ENCODE results near the gene OR7C2.
"Not testable (repeated sequence)": the region's sequence is repeated elsewhere in the genome, so short reads cannot be mapped to it uniquely, and the experiment has no call there.

The OR7C2 gene

DNA sequence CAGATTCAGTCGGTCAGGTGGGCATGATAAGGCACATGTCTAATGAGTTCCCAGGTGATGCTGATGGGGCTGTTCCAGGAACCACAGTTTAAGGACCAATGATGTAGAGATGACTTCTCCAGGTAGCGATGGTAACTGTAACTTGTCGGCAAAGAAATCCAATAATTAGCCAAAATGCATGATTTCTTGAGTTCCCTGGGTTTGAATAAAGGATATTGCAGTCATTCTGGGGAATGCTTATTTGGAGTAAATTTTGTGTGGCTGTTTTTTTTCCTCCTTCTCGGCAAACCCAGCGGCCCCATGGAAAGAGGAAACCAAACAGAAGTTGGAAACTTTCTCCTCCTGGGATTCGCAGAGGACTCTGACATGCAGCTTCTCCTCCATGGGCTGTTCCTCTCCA lies at the start of gene OR7C2:
TSS of gene OR7C2 (plus strand) at position 301 of the 400 bp plus-strand sequence. CDS start at position 301, 0 bp downstream.
- no peak for DNase-seq

DNA sequence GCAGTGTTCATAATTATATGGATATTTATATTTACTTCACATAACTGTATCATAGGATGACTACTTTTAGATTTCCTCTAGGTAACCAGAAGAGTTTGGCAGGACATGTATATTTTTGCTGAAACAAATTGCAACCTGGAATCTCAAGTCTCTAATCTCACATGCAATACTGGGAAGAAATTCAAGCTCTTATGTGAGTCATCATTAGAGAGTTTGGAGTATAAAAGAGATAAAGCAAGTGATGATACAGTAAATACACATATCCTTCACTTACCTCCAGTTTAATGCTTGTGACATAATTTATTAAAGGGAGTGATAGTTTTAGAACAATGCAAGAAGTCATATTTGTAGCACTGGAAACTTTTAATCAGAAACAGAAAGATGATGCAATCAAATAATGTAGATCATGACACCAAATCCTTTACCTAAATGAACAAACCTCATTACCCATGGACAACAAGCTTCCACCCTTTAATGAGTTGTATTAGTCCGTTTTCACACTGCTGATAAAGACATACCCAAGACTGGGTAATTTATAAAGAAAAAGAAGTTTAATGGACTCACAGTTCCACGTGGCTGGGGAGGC lies 39.5 kb upstream of the OR7C2 start:
- no peak for DNase-seq

DNA sequence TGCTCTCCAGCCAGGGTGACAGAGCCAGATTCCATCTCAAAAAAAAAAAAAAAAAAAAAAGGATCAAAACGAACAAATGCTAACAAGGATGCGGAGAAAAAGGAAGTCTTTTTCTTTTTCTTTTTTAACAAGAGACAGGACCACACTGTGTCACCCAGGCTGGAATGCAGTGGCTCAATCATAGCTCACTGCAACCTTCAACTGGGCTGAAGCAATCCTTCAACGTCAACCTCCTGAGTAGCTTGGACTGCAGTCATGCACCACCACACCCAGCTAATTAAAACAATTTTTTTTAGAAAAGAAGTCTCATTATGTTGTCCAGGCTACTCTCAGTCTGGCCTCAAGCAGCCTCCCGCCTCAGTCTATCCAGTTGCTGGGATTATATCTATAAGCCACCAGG lies 34.6 kb upstream of the OR7C2 start:
- DNase-seq = no peak

DNA sequence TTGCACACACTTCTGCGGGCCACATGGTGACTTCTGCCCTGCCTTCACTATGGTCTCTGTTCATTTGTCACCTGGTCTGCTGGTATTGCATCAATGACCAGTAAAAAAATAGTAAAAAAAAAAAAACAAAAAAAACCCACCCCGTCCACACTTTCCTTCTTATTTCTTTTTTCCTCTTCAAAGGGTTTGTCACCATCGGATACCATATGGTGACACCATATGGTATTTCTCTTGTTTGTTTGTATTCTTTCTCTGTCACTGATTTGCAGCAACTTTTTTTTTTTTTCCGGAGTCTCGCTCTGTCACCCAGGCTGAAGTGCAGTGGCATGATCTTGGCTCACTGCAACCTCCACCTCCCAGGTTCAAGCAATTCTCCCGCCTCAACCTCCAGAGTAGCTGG lies 26.2 kb upstream of the OR7C2 start:
- no peak for DNase-seq

DNA sequence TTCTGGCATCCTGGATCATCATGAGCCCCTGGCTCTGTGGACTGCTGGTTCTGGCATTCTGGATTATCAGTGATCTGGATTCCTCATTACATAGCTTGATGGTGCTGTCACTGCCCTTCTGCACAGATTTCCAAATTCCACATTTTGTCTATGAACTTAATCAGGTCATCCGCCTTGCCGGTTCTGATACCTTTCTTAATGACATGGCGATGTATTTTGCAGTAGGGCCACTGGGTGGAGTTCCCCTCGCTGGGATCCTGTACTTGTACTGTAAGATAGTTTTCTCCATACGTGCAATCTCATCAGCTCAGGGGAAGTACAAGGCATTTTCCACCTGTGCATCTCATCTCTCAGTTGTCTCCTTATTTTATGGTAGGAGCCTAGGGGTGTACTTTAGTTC lies 24.4 kb upstream of the OR7C2 start:
- DNase-seq = no peak

DNA sequence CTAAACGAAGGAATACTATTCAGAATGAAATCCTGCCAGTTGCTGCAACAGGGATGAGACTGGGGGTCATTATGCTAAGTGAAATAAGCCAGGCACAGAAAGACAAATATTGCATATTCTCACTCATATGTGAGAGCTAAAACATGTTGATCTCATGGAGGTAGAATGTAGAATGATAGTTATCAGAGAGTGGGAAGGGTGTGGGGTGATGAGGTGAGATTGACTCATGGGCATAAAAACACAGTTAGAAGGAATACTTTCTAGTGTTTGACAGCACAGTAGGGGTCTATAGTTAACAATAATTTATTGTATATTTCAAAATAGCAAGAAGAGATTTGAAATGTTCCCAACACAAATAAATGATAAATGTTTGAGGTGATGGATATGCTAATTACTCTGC lies 7.8 kb upstream of the OR7C2 start:
- no peak for DNase-seq

DNA sequence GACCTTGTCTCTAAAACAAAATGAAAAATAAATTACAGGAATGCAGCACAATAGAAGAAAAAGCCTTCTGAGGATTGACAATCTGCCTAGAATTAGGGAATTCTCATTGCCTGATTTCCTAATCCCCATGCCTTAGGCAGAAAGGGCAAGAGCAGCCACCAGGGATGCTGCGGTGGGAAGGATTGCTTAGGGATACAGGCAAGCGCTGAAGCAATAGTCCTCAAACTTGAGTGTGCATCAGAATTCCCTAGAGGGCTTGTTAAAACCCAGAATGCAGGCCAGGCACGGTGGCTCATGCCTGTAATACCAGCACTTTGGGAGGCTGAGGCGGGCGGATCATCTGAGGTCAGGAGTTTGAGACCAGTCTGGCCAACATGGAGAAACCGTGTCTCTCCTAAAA lies 1.0 kb upstream of the OR7C2 start:
- DNase-seq = no peak

DNA sequence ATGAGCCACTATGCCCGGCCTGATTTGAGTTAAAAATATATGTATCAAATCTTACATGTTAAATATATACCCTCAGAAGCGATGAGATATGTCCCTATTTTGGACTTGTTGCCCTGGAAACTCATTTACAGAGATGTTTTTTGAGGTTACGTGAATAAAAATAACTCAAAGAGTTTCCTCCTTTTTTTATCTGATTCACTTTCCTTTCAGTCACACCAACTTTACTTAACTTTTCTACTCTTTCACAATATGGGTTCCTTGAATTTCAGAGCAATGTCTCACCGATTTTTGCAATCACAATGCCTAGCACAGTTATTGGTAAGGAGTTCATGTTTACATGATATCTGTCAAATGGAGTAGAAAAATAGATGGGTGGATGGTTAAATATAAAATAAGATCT lies 2.3 kb downstream of the OR7C2 start:
- DNase-seq = peak; percentile 83

DNA sequence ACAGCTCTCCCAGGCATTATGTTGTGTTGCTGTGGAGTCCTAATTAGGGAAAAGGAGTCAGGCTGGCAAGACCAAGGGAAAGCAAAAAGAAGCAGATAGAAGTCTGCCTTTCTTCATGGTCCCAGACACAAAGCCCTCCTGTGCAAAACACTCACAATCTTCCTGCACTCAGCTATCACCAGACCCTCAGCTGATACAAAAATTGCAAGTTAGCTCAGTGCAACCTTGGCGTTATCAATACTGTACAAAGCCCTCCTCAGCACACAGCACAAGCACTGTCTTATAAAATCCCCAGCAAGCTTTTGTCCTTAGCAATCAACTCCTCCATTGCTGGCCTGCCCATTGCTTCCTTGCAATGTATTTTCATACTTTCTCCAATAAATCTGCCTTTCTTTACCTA lies 3.2 kb downstream of the OR7C2 start:
- DNase-seq = no peak

DNA sequence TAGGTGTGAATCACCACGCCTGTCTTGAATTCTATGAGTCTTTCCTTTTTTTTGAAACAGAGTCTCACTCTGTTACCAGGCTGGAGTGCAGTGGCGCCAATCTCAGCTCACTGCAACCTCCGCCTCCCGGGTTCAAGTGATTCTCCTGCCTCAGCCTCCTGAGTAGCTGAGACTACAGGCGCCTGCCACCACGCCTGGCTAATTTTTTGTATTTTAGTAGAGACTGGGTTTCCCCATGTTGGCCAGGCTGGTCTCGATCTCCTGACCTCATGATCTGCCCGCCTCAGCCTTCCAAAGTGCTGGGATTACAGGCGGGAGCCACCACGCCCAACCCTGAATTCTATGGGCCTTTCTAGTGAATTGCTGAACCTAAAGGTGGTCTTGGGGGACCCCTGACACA lies 8.1 kb downstream of the OR7C2 start:
- not testable (repeated sequence) for DNase-seq

DNA sequence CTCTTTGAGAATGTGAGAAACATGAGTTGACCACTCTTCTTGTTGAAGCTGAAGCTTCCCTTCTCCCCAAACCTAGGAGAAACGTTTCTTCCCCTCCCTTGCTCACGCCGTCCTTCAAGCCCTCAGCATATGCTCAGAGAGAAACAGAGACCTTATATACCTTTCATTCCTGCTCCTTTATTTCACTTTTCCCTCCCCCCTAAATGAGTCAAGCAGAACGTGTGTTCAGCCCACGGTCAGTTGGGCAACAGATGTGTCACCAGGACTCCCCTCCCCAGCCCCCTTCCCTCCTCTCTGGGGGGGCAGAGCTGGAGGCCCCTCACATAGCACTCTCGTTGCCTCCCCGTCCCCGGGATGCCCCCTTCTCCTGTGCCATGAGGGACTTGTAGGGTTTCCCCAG lies 8.6 kb downstream of the OR7C2 start:
- no peak for DNase-seq

DNA sequence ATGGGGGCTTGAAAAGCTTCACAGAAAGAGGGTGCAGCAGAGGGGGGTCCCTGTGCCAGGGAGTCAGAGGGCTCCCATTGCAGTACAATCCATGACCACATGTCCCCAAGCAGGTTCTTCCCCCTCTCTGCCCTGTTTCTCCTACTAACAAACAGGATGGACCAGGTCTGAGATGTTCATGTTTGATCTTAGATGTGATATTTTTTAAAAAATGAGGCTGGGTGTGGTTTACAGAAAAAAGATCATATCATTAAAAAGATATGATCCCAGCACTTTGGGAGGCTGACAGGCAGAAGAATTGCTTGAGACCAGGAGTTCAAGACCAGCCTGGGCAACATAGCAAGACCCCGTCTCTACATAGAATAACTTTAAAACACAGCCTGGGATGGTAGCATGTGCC lies 9.1 kb downstream of the OR7C2 start:
- no peak for DNase-seq

DNA sequence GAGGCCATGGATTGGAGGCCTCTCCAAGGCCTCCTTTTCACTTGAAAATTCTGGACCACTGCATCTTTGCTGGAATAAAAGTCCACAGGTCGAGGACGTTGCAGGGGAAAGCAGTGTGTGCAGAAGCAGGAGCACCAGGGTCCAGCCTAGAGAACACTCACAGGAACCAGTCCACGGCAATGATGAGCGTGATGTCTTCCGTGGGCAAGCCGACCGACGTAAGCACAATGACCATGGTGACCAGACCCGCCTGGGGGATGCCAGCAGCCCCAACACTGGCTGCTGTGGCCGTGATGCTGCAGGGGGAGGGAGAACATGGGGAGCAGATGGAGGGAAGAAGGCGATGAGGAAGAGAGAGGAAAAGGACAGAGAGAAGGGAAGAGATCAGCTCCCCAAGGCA lies 11.5 kb downstream of the OR7C2 start:
- no peak for DNase-seq

DNA sequence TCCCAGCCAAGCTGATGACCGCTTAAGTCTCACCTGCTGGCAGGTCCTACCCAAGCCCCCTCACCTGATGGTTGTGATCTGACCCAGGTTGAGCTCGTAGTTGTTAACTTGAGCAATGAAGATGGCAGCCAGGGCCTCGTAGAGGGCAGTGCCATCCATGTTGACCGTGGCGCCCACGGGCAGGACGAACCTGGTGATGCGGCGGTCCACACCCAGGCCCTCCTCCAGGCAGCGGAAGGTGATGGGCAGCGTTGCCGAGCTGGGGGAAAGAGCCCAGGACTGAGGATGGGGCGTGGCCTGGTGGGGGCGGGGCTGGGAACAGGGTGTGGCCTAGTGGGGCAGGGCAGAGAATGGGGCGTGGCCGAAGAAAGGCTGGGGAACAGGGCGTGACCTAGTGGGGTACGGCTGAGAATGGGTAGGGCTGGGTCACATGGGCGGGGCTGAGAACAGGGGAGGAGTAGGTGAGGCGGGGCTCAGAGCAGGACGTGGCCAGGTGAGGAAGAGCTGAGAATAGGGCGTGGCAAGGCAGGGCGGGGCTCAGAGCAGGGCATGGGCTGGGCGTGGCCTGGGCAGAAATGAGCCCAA lies 12.9 kb downstream of the OR7C2 start:
- no peak for DNase-seq

DNA sequence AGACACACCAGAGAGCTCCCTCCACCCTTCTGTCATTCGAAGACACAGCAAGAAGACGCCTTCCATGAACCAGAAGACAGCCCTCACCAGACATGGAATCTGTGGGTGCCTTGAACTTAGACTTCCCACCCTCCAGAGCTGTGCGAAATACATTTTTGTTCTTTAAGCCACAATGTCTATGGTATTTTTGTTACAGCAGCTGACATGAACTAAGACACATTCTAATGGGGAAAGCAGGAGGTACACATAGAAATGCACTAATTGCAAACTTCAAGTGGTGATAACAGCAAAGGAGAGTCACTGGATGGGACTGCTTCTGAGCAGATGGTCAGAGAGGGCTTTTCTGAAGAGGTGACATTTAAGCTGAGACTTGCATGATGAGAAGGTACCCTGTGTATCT lies 16.2 kb downstream of the OR7C2 start:
- DNase-seq = no peak

DNA sequence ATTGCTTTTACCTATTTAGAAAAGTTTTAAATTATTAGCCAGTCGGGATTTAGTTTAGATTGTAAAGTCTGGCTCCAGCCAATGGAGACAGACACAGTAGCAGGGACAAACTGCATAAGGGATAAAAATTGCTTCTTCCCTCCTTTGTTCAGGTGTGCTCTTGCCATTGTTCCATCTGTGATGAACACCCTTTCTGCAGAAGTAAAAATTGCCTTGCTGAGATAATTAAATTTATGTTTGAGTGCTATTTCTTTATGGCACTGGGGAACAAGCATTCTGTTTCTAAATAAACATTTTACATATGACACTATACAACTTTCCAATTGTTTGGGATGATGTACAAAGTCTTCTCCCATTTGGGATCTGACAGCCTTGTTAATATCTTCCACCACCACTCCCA lies 18.0 kb downstream of the OR7C2 start:
- DNase-seq = no peak

DNA sequence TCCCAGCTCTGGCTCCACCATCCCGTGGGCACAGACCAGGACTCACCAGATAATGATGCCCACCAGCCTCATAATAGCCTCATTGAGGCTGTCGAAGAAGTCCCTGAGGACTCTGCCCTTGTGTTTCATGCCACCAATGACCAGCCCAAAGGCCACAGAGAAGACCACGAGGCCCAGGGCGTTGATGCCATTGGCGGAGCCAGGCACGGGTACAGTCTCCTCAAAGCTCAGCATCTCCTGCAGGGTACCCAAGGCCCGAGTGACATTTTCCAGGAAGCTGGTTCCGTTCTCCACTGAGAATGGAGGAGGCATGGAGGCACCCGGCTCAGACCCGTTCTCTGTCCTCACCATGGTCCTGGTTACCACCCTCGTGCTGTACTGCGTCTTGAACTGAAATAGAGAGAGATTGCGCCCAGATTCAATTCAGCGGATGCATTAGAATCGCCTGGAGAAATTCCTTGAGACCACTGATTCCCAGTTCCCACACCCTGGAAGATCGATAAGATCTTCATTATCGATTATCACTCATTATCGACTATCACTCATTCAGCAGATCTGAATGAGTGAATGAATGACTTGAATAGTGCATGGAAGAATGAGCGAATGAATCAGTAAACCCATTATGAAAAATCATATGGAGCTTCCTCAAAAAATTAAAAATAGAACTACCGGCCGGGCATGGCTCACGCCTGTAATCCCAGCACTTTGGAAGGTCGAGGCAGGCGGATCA lies 20.8 kb downstream of the OR7C2 start:
- DNase-seq = no peak

DNA sequence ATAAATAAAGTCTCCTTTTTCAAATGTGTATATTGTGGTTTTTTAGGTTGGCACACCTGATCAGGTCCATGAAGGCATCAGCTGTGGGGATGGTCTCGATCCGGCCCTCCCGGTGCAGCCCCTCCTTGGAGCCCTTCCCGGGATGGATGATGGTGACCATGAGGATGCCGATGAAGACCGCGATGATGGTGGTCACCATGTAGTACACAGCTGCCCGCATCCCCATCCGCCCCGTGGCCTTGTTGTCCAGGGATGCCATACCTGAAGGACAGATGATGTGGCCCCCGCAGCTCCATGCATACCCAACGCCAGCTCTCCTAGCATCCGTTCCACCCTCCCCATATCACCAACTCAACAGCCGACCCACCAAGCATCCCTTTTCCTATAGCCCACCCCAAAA lies 27.0 kb downstream of the OR7C2 start:
- DNase-seq = no peak

DNA sequence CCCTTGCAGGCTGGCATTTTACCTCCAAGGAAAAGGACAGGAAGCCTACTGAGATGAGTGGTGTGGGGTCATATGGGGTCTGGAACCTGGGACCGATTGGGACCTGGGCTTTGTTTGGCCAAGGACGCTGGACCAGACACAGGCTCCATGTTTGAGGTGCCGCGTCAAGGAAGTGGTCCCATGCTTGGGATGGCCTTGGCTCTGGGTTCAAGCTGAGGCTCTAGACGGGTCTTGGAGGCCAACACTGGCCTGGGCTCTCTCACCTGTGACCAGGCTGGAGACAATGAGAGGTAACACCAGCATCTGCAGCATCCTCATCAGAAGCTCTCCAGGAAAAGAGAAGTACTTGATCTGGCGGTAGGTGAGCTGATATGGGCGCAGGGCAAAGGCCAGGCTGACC lies 30.2 kb downstream of the OR7C2 start:
- DNase-seq = no peak

DNA sequence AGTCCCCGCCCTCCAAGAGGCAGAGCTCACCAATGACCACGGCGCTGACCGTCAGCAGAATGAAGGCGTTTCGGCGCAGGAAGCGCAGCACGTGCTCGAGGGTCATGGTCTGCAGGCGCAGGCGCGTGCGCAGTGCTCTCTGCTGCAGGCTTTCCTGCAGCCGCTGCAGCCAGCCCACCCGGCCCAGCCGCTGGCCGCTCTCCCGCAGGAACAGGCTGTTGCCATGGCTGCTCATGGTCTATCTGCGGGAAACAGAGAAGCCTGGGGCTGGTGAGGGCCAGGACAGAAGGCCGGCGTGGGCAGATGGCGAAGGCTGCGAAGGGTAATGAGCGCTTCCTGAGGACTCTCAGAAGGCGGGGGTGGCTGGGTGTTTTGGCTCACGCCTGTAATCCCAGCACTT lies 31.4 kb downstream of the OR7C2 start:
- no peak for DNase-seq

DNA sequence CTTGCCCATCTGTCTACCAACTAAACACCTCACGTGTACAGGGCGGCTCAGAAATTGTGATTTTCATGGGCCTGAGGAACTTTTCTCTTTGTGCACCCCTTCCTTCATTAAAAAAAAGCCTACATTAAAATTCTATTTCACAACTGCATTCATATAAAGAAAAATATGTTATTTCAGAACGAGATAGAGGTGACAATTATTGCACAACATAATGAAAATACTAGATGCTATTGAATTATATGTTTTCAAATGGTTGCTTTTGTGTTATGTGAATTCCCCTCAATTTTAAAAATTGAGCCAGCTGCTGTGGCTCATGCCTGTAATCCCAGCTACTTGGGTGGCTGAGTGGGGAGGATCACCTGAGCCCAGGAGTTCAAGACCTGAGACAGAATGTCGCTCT lies 33.2 kb downstream of the OR7C2 start:
- no peak for DNase-seq

DNA sequence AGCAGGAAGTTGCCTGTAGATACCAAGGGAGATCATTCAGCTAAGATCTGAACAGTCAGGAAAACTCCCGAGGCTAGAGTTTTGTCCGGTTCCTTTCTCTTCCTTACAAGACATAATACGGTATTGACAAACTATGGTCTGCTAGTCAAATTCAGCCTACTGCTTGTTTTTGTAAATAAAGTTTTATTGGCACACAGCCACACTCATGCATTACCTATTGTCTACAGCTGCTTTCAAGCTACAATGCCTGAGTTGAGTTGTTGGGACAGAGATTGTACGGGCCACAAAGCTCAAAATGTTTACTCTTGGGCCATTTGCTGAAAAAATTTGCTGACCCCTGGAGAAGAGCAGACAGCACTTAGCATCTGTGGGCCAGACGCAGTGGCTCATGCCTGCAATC lies 35.8 kb downstream of the OR7C2 start:
- DNase-seq = no peak

DNA sequence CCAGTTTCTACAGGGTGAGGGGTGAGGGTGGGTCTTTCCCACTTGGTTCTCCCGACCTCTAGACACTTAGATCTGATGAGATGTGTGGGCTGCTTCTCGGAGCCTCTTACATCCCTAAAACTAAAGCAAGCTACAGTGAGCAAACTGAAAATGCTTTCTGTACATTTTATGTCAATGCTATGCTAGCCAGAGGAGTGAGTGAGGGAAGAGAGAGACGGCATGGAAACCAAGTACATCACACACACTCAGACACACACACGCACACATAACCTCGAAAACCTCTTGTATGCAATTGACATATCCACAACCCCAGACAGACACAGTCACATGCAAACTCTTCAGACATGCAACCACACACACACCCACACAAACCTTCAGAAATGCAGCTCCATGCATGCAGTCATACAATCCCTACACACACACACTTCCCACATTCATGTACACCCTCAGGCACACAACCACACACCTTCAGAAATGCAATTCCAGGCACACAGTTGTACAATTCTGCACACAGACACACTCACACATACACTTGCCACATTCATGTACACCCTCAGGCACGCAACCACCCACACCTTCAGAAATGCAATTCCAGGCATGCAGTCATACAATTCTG lies 37.0 kb downstream of the OR7C2 start:
- DNase-seq = no peak

Data from inflammatory macrophage treated with lipopolysaccharide for 4 hours (primary cell).